ENCODE data around the gene DLGAP1. TPM values are rescaled to one million over a fixed set of nuclear protein-coding genes. Genes with fewer than 3 reads are reported as not detected.

DLGAP1 gene
- total and polyA plus RNA-seq, 4 donors: 0.75 to 6.6 (median 3.6) TPM

GRCh38 chr18:4444306-4444705 lies 10.8 kb downstream of the DLGAP1 start:
- Histone ChIP-seq H3K9me3 (ENCODE audit: control insufficient read depth, low read length) (no peaks in the 10 kb centered on the region), H3K4me1 (ENCODE audit: control insufficient read depth in 1 of 2, insufficient read depth in 2 of 2, low read length in 2 of 2) (no peaks in the 10 kb centered on the region), H3K36me3 (ENCODE audit: control insufficient read depth in 1 of 2, insufficient read depth in 2 of 2, low read length in 1 of 2) (no peaks in the 10 kb centered on the region), H3K4me3 (ENCODE audit: low read length in 2 of 2) (no peak overlapping the region), H3K27ac (ENCODE audit: low read depth in 1 of 2, low read length in 2 of 2) (no peak overlapping the region), H3K27me3 (ENCODE audit: control insufficient read depth in 1 of 2, insufficient read depth in 2 of 2, low read length in 1 of 2) (no peaks in the 10 kb centered on the region)
- DNase-seq (no peak), ATAC-seq (ENCODE audit: low FRiP score) (no peak)
- intact Hi-C loops (cut with DNase I): no loop called here

- H3K4me1 ChIP-seq (ENCODE audit: control insufficient read depth in 1 of 2, insufficient read depth in 2 of 2, low read length in 2 of 2): no peaks in the 10 kb centered on the region
- ATAC-seq (ENCODE audit: low FRiP score) (no peak), DNase-seq (no peak)
- intact Hi-C loops (cut with DNase I): no loop called here
- H3K27ac ChIP-seq (ENCODE audit: low read depth in 1 of 2, low read length in 2 of 2): no peak overlapping the region
- no peaks in the 10 kb centered on the region for H3K36me3 ChIP-seq (ENCODE audit: control insufficient read depth in 1 of 2, insufficient read depth in 2 of 2, low read length in 1 of 2)
- no peaks in the 10 kb centered on the region for H3K9me3 ChIP-seq (ENCODE audit: control insufficient read depth, low read length)
- H3K27me3 ChIP-seq (ENCODE audit: control insufficient read depth in 1 of 2, insufficient read depth in 2 of 2, low read length in 1 of 2): no peaks in the 10 kb centered on the region
- no peak overlapping the region for H3K4me3 ChIP-seq (ENCODE audit: low read length in 2 of 2)
- 70 to 80% methylated on average over 2 of the region's 2 CpGs for WGBS, 2 donors
Observed at GRCh38 chr18:4441098-4441497, 14.0 kb downstream of the DLGAP1 start.

- 78 to 81% methylated on average over 5 of the region's 5 CpGs for WGBS, 2 donors
- Histone ChIP-seq H3K4me1 (ENCODE audit: control insufficient read depth in 1 of 2, insufficient read depth in 2 of 2, low read length in 2 of 2) (no peaks in the 10 kb centered on the region), H3K4me3 (ENCODE audit: low read length in 2 of 2) (no peak overlapping the region), H3K27ac (ENCODE audit: low read depth in 1 of 2, low read length in 2 of 2) (no peak overlapping the region), H3K9me3 (ENCODE audit: control insufficient read depth, low read length) (no peaks in the 10 kb centered on the region), H3K27me3 (ENCODE audit: control insufficient read depth in 1 of 2, insufficient read depth in 2 of 2, low read length in 1 of 2) (no peaks in the 10 kb centered on the region), H3K36me3 (ENCODE audit: control insufficient read depth in 1 of 2, insufficient read depth in 2 of 2, low read length in 1 of 2) (no peaks in the 10 kb centered on the region)
- DNase-seq (no peak), ATAC-seq (ENCODE audit: low FRiP score) (no peak)
- intact Hi-C loops (cut with DNase I): no loop called here
Observed at GRCh38 chr18:4438938-4439337, 16.2 kb downstream of the DLGAP1 start.

GRCh38 chr18:4433717-4434116 lies 21.4 kb downstream of the DLGAP1 start:
- no peak for ATAC-seq (ENCODE audit: low FRiP score)
- no peak for DNase-seq
- WGBS, 2 donors: 40 to 47% methylated on average over 1 of the region's 1 CpG
- Histone ChIP-seq H3K9me3 (ENCODE audit: control insufficient read depth, low read length) (no peaks in the 10 kb centered on the region), H3K27me3 (ENCODE audit: control insufficient read depth in 1 of 2, insufficient read depth in 2 of 2, low read length in 1 of 2) (no peaks in the 10 kb centered on the region), H3K27ac (ENCODE audit: low read depth in 1 of 2, low read length in 2 of 2) (no peak overlapping the region), H3K36me3 (ENCODE audit: control insufficient read depth in 1 of 2, insufficient read depth in 2 of 2, low read length in 1 of 2) (no peaks in the 10 kb centered on the region), H3K4me3 (ENCODE audit: low read length in 2 of 2) (no peak overlapping the region), H3K4me1 (ENCODE audit: control insufficient read depth in 1 of 2, insufficient read depth in 2 of 2, low read length in 2 of 2) (no peaks in the 10 kb centered on the region)
- intact Hi-C loops (cut with DNase I): no loop called here

- DNase-seq: no peak
- Histone ChIP-seq H3K4me3 (ENCODE audit: low read length in 2 of 2) (no peak overlapping the region), H3K9me3 (ENCODE audit: control insufficient read depth, low read length) (no peaks in the 10 kb centered on the region), H3K27me3 (ENCODE audit: control insufficient read depth in 1 of 2, insufficient read depth in 2 of 2, low read length in 1 of 2) (no peaks in the 10 kb centered on the region), H3K4me1 (ENCODE audit: control insufficient read depth in 1 of 2, insufficient read depth in 2 of 2, low read length in 2 of 2) (no peaks in the 10 kb centered on the region), H3K36me3 (ENCODE audit: control insufficient read depth in 1 of 2, insufficient read depth in 2 of 2, low read length in 1 of 2) (no peaks in the 10 kb centered on the region), H3K27ac (ENCODE audit: low read depth in 1 of 2, low read length in 2 of 2) (no peak overlapping the region)
- WGBS, 2 donors: 69 to 75% methylated on average over 5 of the region's 5 CpGs
- no peak for ATAC-seq (ENCODE audit: low FRiP score)
- intact Hi-C loops (cut with DNase I): no loop called here
Observed at GRCh38 chr18:4430836-4431235, 24.3 kb downstream of the DLGAP1 start.

GRCh38 chr18:4417714-4418113 lies 37.4 kb downstream of the DLGAP1 start:
- no peak overlapping the region for H3K27ac ChIP-seq (ENCODE audit: low read depth in 1 of 2, low read length in 2 of 2)
- no peak for ATAC-seq (ENCODE audit: low FRiP score)
- H3K9me3 ChIP-seq (ENCODE audit: control insufficient read depth, low read length): no peaks in the 10 kb centered on the region
- H3K4me3 ChIP-seq (ENCODE audit: low read length in 2 of 2): no peak overlapping the region
- 55 to 63% methylated on average over 4 of the region's 4 CpGs for WGBS, 2 donors
- H3K36me3 ChIP-seq (ENCODE audit: control insufficient read depth in 1 of 2, insufficient read depth in 2 of 2, low read length in 1 of 2): peaks cover 0 to 1% of the 10 kb centered on the region in 2 donors
- H3K27me3 ChIP-seq (ENCODE audit: control insufficient read depth in 1 of 2, insufficient read depth in 2 of 2, low read length in 1 of 2): no peaks in the 10 kb centered on the region
- DNase-seq: no peak
- intact Hi-C loops (cut with DNase I): no loop called here
- peaks cover 0 to 1% of the 10 kb centered on the region in 2 donors for H3K4me1 ChIP-seq (ENCODE audit: control insufficient read depth in 1 of 2, insufficient read depth in 2 of 2, low read length in 2 of 2)

GRCh38 chr18:4416976-4417375 lies 38.1 kb downstream of the DLGAP1 start:
- Histone ChIP-seq H3K4me1 (ENCODE audit: control insufficient read depth in 1 of 2, insufficient read depth in 2 of 2, low read length in 2 of 2) (peaks cover 0 to 1% of the 10 kb centered on the region in 2 donors), H3K4me3 (ENCODE audit: low read length in 2 of 2) (no peak overlapping the region), H3K9me3 (ENCODE audit: control insufficient read depth, low read length) (no peaks in the 10 kb centered on the region), H3K36me3 (ENCODE audit: control insufficient read depth in 1 of 2, insufficient read depth in 2 of 2, low read length in 1 of 2) (peaks cover 0 to 1% of the 10 kb centered on the region in 2 donors), H3K27me3 (ENCODE audit: control insufficient read depth in 1 of 2, insufficient read depth in 2 of 2, low read length in 1 of 2) (no peaks in the 10 kb centered on the region), H3K27ac (ENCODE audit: low read depth in 1 of 2, low read length in 2 of 2) (no peak overlapping the region)
- intact Hi-C loops (cut with DNase I): no loop called here
- ATAC-seq (ENCODE audit: low FRiP score) (no peak), DNase-seq (no peak)
- 46 to 51% methylated on average over 1 of the region's 1 CpG for WGBS, 2 donors

- no peak for ATAC-seq (ENCODE audit: low FRiP score)
Observed at GRCh38 chr18:4412286-4412685, 42.8 kb downstream of the DLGAP1 start.

GRCh38 chr18:4406856-4407255 lies 48.3 kb downstream of the DLGAP1 start:
- no peak for DNase-seq
- no peaks in the 10 kb centered on the region for H3K27me3 ChIP-seq (ENCODE audit: control insufficient read depth in 1 of 2, insufficient read depth in 2 of 2, low read length in 1 of 2)
- intact Hi-C loops (cut with DNase I): loop anchor here in 1 of 2 donors (5.0 kb wide), 1 partner anchor 50 kb away; no protein-coding TSS in a partner anchor
- no peak overlapping the region for H3K4me3 ChIP-seq (ENCODE audit: low read length in 2 of 2)
- no peaks in the 10 kb centered on the region for H3K9me3 ChIP-seq (ENCODE audit: control insufficient read depth, low read length)
- no peak overlapping the region for H3K27ac ChIP-seq (ENCODE audit: low read depth in 1 of 2, low read length in 2 of 2)
- no peaks in the 10 kb centered on the region for H3K4me1 ChIP-seq (ENCODE audit: control insufficient read depth in 1 of 2, insufficient read depth in 2 of 2, low read length in 2 of 2)
- 88 to 91% methylated on average over 1 of the region's 1 CpG for WGBS, 2 donors
- no peaks in the 10 kb centered on the region for H3K36me3 ChIP-seq (ENCODE audit: control insufficient read depth in 1 of 2, insufficient read depth in 2 of 2, low read length in 1 of 2)
- no peak for ATAC-seq (ENCODE audit: low FRiP score)

More at GRCh38 chr18:4412286-4412685, 42.8 kb downstream of the DLGAP1 start:
- DNase-seq: no peak
- Histone ChIP-seq H3K9me3 (ENCODE audit: control insufficient read depth, low read length) (no peaks in the 10 kb centered on the region), H3K36me3 (ENCODE audit: control insufficient read depth in 1 of 2, insufficient read depth in 2 of 2, low read length in 1 of 2) (peaks cover 0 to 1% of the 10 kb centered on the region in 2 donors), H3K4me1 (ENCODE audit: control insufficient read depth in 1 of 2, insufficient read depth in 2 of 2, low read length in 2 of 2) (peaks cover 0 to 1% of the 10 kb centered on the region in 2 donors), H3K27ac (ENCODE audit: low read depth in 1 of 2, low read length in 2 of 2) (no peak overlapping the region), H3K4me3 (ENCODE audit: low read length in 2 of 2) (no peak overlapping the region), H3K27me3 (ENCODE audit: control insufficient read depth in 1 of 2, insufficient read depth in 2 of 2, low read length in 1 of 2) (no peaks in the 10 kb centered on the region)
- intact Hi-C loops (cut with DNase I): no loop called here

Measured in aorta (tissue), 5 donors.